GM23338 (cell line): Measurements from ENCODE around the gene SMIM26. TPM values are rescaled to one million over a fixed set of nuclear protein-coding genes. Genes with fewer than 3 reads are reported as not detected.

ENCODE experiments used
- ATAC-seq: fragments of 200-7000 bp; cut with Tn5 transposase; 3 replicates; pipeline ENCODE4 v1.9.1; 2020
- DNase-seq: peaks from one replicate; pipeline ENCODE4 v3.0.0-alpha.2; 2015; ENCODE audit warnings: low spot score
- H2AFZ ChIP-seq: fragments of 200-600 bp; sonication (generic); 2 replicates; pipeline ENCODE4 v1.8.0; 2016; ENCODE audit warnings: antibody characterized with exemption, mild to moderate bottlenecking, moderate library complexity
- H3F3A ChIP-seq: fragments of 200-600 bp; sonication (generic); replicated peaks from 2 replicates; pipeline ENCODE4 v1.8.0; 2017; ENCODE audit warnings: antibody characterized with exemption, mixed run types, low read depth
- H3K27ac ChIP-seq: fragments of 200-600 bp; sonication (generic); 2 replicates; pipeline ENCODE4 v1.6.1; 2016; ENCODE audit warnings: low read depth
- H3K27me3 ChIP-seq: fragments of 200-600 bp; sonication (generic); 2 replicates; pipeline ENCODE4 v1.8.0; 2016; ENCODE audit warnings: mild to moderate bottlenecking, mixed run types, moderate library complexity; ENCODE audit not compliant: insufficient read depth
- H3K36me3 ChIP-seq: fragments of 200-600 bp; sonication (generic); 2 replicates; pipeline ENCODE4 v1.8.0; 2016; ENCODE audit warnings: mild to moderate bottlenecking; ENCODE audit not compliant: insufficient read depth
- H3K4me1 ChIP-seq: fragments of 200-600 bp; sonication (generic); 2 replicates; pipeline ENCODE4 v1.8.0; 2016; ENCODE audit warnings: mild to moderate bottlenecking, moderate library complexity; ENCODE audit not compliant: insufficient read depth
- H3K4me2 ChIP-seq: fragments of 200-600 bp; sonication (generic); 2 replicates; pipeline ENCODE4 v1.7.1; 2017; ENCODE audit warnings: mixed run types
- H3K4me3 ChIP-seq: fragments of 200-600 bp; sonication (generic); 2 replicates; pipeline ENCODE4 v1.6.1; 2016; ENCODE audit warnings: mixed run types
- H3K79me2 ChIP-seq: fragments of 200-600 bp; sonication (generic); replicated peaks from 2 replicates; pipeline ENCODE4 v1.8.0; 2017; ENCODE audit warnings: mild to moderate bottlenecking; ENCODE audit not compliant: insufficient read depth
- H3K9me2 ChIP-seq: fragments of 200-600 bp; sonication (generic); 2 replicates; pipeline ENCODE4 v1.8.0; 2017; ENCODE audit not compliant: insufficient read depth
- H4K20me1 ChIP-seq: fragments of 200-600 bp; sonication (generic); replicated peaks from 2 replicates; pipeline ENCODE4 v1.8.0; 2017; ENCODE audit warnings: mild to moderate bottlenecking; ENCODE audit not compliant: insufficient read depth
- H3K27ac Mint-ChIP-seq: 2 replicates; pipeline ENCODE4 v1.8.0; 2020; ENCODE audit warnings: inconsistent platforms, mild to moderate bottlenecking, moderate library complexity, mixed read lengths
- H3K27me3 Mint-ChIP-seq: 3 replicates; pipeline ENCODE4 v1.8.0; 2022; ENCODE audit warnings: low read depth, mild to moderate bottlenecking, moderate library complexity, mixed read lengths, inconsistent platforms; ENCODE audit not compliant: insufficient read depth, poor library complexity
- H3K36me3 Mint-ChIP-seq: 3 replicates; pipeline ENCODE4 v1.8.0; 2021; ENCODE audit warnings: low read depth, mild to moderate bottlenecking, inconsistent platforms, moderate library complexity, mixed read lengths
- H3K4me1 Mint-ChIP-seq: 3 replicates; pipeline ENCODE4 v1.8.0; 2020; ENCODE audit warnings: mild to moderate bottlenecking, inconsistent platforms, mixed read lengths
- H3K4me3 Mint-ChIP-seq: 3 replicates; pipeline ENCODE4 v1.8.0; 2021; ENCODE audit warnings: moderate library complexity, mild to moderate bottlenecking, inconsistent platforms, mixed read lengths
- H3K9me3 Mint-ChIP-seq: 3 replicates; pipeline ENCODE4 v1.8.0; 2020; ENCODE audit warnings: moderate library complexity, mild to moderate bottlenecking, inconsistent platforms, mixed read lengths
- CREB1 ChIP-seq: fragments of 250-450 bp; sonication (Bioruptor Pico); IDR thresholded peaks from 2 replicates; pipeline ENCODE4 v1.5.0; 2020; ENCODE audit warnings: low read depth, mild to moderate bottlenecking, moderate library complexity
- CTCF ChIP-seq, 2 experiments: fragments of 200-600 bp in 1 of 2; sonication (generic) in 1 of 2; conservative IDR thresholded peaks; 2 replicates each; pipeline versions ENCODE4 v1.5.1 to v1.6.1; 2016 to 2017; ENCODE audit warnings: antibody characterized with exemption in 2 of 2, low read depth in 2 of 2, mild to moderate bottlenecking in 2 of 2, moderate library complexity in 1 of 2
- ETS1 ChIP-seq: IDR thresholded peaks from 2 replicates; pipeline ENCODE4 v1.6.1; 2016; ENCODE audit warnings: antibody characterized with exemption
- EZH2phosphoT487 ChIP-seq: fragments of 200-600 bp; sonication (generic); IDR thresholded peaks from one replicate; pipeline ENCODE4 v1.8.1; 2018; ENCODE audit warnings: antibody characterized with exemption; ENCODE audit not compliant: unreplicated experiment
- JUNB ChIP-seq: IDR thresholded peaks from one replicate; pipeline ENCODE4 v1.6.1; 2016; ENCODE audit warnings: antibody characterized with exemption; ENCODE audit not compliant: unreplicated experiment
- NANOG ChIP-seq: IDR thresholded peaks from 2 replicates; pipeline ENCODE4 v1.6.1; 2016; ENCODE audit warnings: antibody characterized with exemption, borderline replicate concordance
- POLR2AphosphoS5 ChIP-seq: IDR thresholded peaks from 2 replicates; pipeline ENCODE4 v1.6.1; 2016; ENCODE audit warnings: antibody characterized with exemption, low read depth
- REST ChIP-seq: IDR thresholded peaks from one replicate; pipeline ENCODE4 v1.6.1; 2018; ENCODE audit warnings: antibody characterized with exemption; ENCODE audit not compliant: unreplicated experiment
- STAT1 ChIP-seq: IDR thresholded peaks from one replicate; pipeline ENCODE4 v1.6.1; 2016; ENCODE audit warnings: antibody characterized with exemption; ENCODE audit not compliant: unreplicated experiment
- ZNF114 ChIP-seq: fragments of 250-450 bp; sonication (Bioruptor Pico); IDR thresholded peaks from 2 replicates; pipeline ENCODE4 v1.5.0; 2020; ENCODE audit warnings: mild to moderate bottlenecking, moderate library complexity
- ZNF331 ChIP-seq: fragments of 250-450 bp; sonication (Bioruptor Pico); IDR thresholded peaks from 2 replicates; pipeline ENCODE4 v1.5.0; 2020; ENCODE audit warnings: low read depth, mild to moderate bottlenecking, moderate library complexity
- polyA plus RNA-seq: library from polyadenylated mRNA; unstranded; fragments of >200 nt; fragmentation: Nextera tagmentation; extraction: Ambion mirVana; gene quantifications from 2 replicates; pipeline ENCODE4 v1.2.1, GENCODE V29; 2016
- total RNA-seq: library from RNA; depleted of rRNA; stranded (reverse); fragments of >200 nt; shearing (Covaris generic); gene quantifications from 2 replicates; pipeline ENCODE4 v1.2.3, GENCODE V29; 2014

Gene SMIM26
- total and polyA plus RNA-seq, 2 experiments from 2014 or later = 94.3 to 308 TPM

GRCh38 chr20:18571578-18571977 is 4.3 kb downstream of the SMIM26 start (continued):
- TF ChIP-seq REST (no peak), ZNF114 (CRISPR knock-in tag) (no peak), CREB1 (CRISPR knock-in tag) (no peak)

GRCh38 chr20:18577942-18578341 is 10.7 kb downstream of the SMIM26 start:
- no peaks in the 10 kb centered on the region for H3K27me3 ChIP-seq
- H3K9me3 Mint-ChIP-seq = no peaks in the 10 kb centered on the region
- H2AFZ ChIP-seq = no peak overlapping the region
- DNase-seq (no peak), ATAC-seq (no peak)
- no peaks in the 10 kb centered on the region for H4K20me1 ChIP-seq
- no peaks in the 10 kb centered on the region for H3K9me2 ChIP-seq
- H3K27me3 Mint-ChIP-seq = peaks cover 6% of the 10 kb centered on the region
- H3K79me2 ChIP-seq = no peaks in the 10 kb centered on the region
- no peaks in the 10 kb centered on the region for H3K36me3 Mint-ChIP-seq
- no peaks in the 10 kb centered on the region for H3F3A ChIP-seq
- H3K4me1 ChIP-seq = no peaks in the 10 kb centered on the region
- H3K4me3 ChIP-seq = no peak overlapping the region
- H3K36me3 ChIP-seq = no peaks in the 10 kb centered on the region
- no peak overlapping the region for H3K4me2 ChIP-seq
- H3K4me1 Mint-ChIP-seq = no peaks in the 10 kb centered on the region
- H3K27ac ChIP-seq = no peak overlapping the region
- no peak overlapping the region for H3K4me3 Mint-ChIP-seq
- no peak overlapping the region for H3K27ac Mint-ChIP-seq
- TF ChIP-seq POLR2AphosphoS5 (no peak), CTCF (conservative IDR thresholded peaks at IDR 0.05; ENCODE audit: low read depth in 2 of 2) (no peak), REST (no peak), JUNB (no peak), ETS1 (no peak), NANOG (no peak), ZNF331 (CRISPR knock-in tag) (no peak), EZH2phosphoT487 (no peak), STAT1 (no peak), CREB1 (CRISPR knock-in tag) (no peak)
